ENCODE measurements around the gene SLC35E4. TPM values are rescaled to one million over a fixed set of nuclear protein-coding genes. Genes with fewer than 3 reads are reported as not detected.

Gene SLC35E4
- total RNA-seq, 6 experiments from 2014 or later = 4.9 to 7.4 (median 5.5) TPM

GRCh38 chr22:30648825-30649224 is 13.2 kb downstream of the SLC35E4 start:
- TF ChIP-seq, protein P1, sequence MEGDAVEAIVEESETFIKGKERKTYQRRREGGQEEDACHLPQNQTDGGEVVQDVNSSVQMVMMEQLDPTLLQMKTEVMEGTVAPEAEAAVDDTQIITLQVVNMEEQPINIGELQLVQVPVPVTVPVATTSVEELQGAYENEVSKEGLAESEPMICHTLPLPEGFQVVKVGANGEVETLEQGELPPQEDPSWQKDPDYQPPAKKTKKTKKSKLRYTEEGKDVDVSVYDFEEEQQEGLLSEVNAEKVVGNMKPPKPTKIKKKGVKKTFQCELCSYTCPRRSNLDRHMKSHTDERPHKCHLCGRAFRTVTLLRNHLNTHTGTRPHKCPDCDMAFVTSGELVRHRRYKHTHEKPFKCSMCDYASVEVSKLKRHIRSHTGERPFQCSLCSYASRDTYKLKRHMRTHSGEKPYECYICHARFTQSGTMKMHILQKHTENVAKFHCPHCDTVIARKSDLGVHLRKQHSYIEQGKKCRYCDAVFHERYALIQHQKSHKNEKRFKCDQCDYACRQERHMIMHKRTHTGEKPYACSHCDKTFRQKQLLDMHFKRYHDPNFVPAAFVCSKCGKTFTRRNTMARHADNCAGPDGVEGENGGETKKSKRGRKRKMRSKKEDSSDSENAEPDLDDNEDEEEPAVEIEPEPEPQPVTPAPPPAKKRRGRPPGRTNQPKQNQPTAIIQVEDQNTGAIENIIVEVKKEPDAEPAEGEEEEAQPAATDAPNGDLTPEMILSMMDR (IDR thresholded peaks at IDR 0.05) = no peak
- no peak for DNase-seq
- H3K36me3 Mint-ChIP-seq (ENCODE audit: low read depth) = peaks cover 8% of the 10 kb centered on the region
- H3K27ac Mint-ChIP-seq = peak overlapping the region; percentile 81
- H3K27me3 Mint-ChIP-seq (ENCODE audit: insufficient read depth) = no peaks in the 10 kb centered on the region; the same call in 1 of the 2 replicates
- H3K4me3 Mint-ChIP-seq = no peak overlapping the region
- no peaks in the 10 kb centered on the region for H3K9me3 Mint-ChIP-seq
- H3K4me1 Mint-ChIP-seq (ENCODE audit: low read depth) = peaks cover 24% of the 10 kb centered on the region

GRCh38 chr22:30649430-30650007 is 13.9 kb downstream of the SLC35E4 start:
- TF ChIP-seq, protein P1 (IDR thresholded peaks at IDR 0.05) = peak; percentile 23; the same call in 1 of the 2 replicates
- Mint-ChIP-seq H3K4me1 (ENCODE audit: low read depth) (peaks cover 17% of the 10 kb centered on the region), H3K4me3 (no peak overlapping the region), H3K36me3 (ENCODE audit: low read depth) (peaks cover 8% of the 10 kb centered on the region), H3K9me3 (no peaks in the 10 kb centered on the region), H3K27ac (peak overlapping the region; percentile 81), H3K27me3 (ENCODE audit: insufficient read depth) (no peaks in the 10 kb centered on the region; the same call in 1 of the 2 replicates)
- peak; percentile 63 for DNase-seq

GRCh38 chr22:30650508-30651116 is 15.0 kb downstream of the SLC35E4 start:
- TF ChIP-seq, protein P1 (IDR thresholded peaks at IDR 0.05) = no peak
- peaks cover 8% of the 10 kb centered on the region for H3K36me3 Mint-ChIP-seq (ENCODE audit: low read depth)
- no peaks in the 10 kb centered on the region for H3K9me3 Mint-ChIP-seq
- H3K27ac Mint-ChIP-seq = no peak overlapping the region
- H3K4me3 Mint-ChIP-seq = no peak overlapping the region
- DNase-seq = no peak
- no peaks in the 10 kb centered on the region; the same call in 1 of the 2 replicates for H3K27me3 Mint-ChIP-seq (ENCODE audit: insufficient read depth)
- H3K4me1 Mint-ChIP-seq (ENCODE audit: low read depth) = peaks cover 13% of the 10 kb centered on the region

DNA sequence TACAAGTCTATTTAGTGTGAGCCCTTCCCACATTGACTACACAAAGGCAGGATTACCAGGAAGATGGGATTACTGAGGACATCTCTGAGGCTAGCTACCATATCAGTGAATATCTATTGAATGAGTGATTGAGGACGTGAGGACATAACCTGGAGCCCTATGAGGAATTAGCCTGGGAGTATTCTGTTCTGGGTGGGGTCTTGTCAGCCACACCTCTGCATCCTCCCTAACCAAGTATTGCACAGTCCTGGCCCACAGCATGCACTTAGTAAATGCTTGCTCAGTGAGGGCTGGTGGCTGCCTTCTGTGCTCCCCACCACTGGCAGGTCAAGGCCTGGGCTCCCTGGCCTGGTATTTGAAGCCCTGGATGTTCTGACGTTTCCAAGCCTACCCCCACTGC is 17.3 kb downstream of the SLC35E4 start:
- H3K4me1 Mint-ChIP-seq (ENCODE audit: low read depth) = peaks cover 13% of the 10 kb centered on the region
- no peak overlapping the region for H3K27ac Mint-ChIP-seq

GRCh38 chr22:30654361-30654760 is 18.8 kb downstream of the SLC35E4 start:
- Mint-ChIP-seq H3K9me3 (no peaks in the 10 kb centered on the region), H3K27ac (no peak overlapping the region), H3K4me3 (no peak overlapping the region), H3K36me3 (ENCODE audit: low read depth) (no peaks in the 10 kb centered on the region; the same call in 1 of the 2 replicates), H3K4me1 (ENCODE audit: low read depth) (peaks cover 8% of the 10 kb centered on the region), H3K27me3 (ENCODE audit: insufficient read depth) (no peaks in the 10 kb centered on the region; the same call in 1 of the 2 replicates)
- no peak for DNase-seq
- TF ChIP-seq, protein P1 (IDR thresholded peaks at IDR 0.05) = no peak

More for the DNA sequence above, 17.3 kb downstream of the SLC35E4 start:
- peaks cover 4% of the 10 kb centered on the region for H3K36me3 Mint-ChIP-seq (ENCODE audit: low read depth)
- no peak overlapping the region for H3K4me3 Mint-ChIP-seq
- no peaks in the 10 kb centered on the region for H3K9me3 Mint-ChIP-seq
- no peaks in the 10 kb centered on the region; the same call in 1 of the 2 replicates for H3K27me3 Mint-ChIP-seq (ENCODE audit: insufficient read depth)
- DNase-seq = no peak
- TF ChIP-seq, protein P1 (IDR thresholded peaks at IDR 0.05) = no peak
